A549 (cell line): ENCODE data around the gene ENPP7. TPM values are rescaled to one million over a fixed set of nuclear protein-coding genes. Genes with fewer than 3 reads are reported as not detected.

ENCODE experiments used
- ATAC-seq, 2 experiments: fragments of 200-7000 bp in 1 of 2; fragments of >200 bp in 1 of 2; cut with Nextera tagmentation in 1 of 2; cut with Tn5 transposase in 1 of 2; 3 replicates each; pipeline versions ENCODE4 v1.8.0 to v1.9.1; 2018 to 2020; ENCODE audit warnings: mild to moderate bottlenecking in 1 of 2, moderate library complexity in 1 of 2
- CTCF ChIA-PET: fragments of 300-600 bp; sonication (Branson Sonifier 250); formaldehyde crosslinking; extraction: SDS; loops from one replicate; lab custom pipeline; 2021; ENCODE audit warnings: antibody characterized with exemption, inconsistent platforms; lab: Yijun Ruan, JAX
- POLR2A ChIA-PET: fragments of 350-600 bp; formaldehyde crosslinking; extraction: SDS; loops from one replicate; lab custom pipeline; 2021; ENCODE audit warnings: antibody characterized with exemption, inconsistent platforms; lab: Yijun Ruan, JAX
- DNase-seq, 2 experiments: peaks; one replicate each; pipeline versions ENCODE4 v3.0.0 to v3.0.0-alpha.2; 2011 to 2016; ENCODE audit warnings: low read depth in 1 of 2, low spot score in 1 of 2
- FAIRE-seq: peaks from 2 replicates; lab custom pipeline; 2011; peaks lifted over from hg19 to GRCh38; lab: Jason Lieb, UNC
- H3K27ac ChIP-seq, 2 experiments: fragments of >200 bp; sonication (Bioruptor Twin); formaldehyde crosslinking; 3 replicates each; pipeline ENCODE4 v1.5.1; 2016 to 2017
- H3K4me1 ChIP-seq: fragments of >200 bp; sonication (Bioruptor Twin); formaldehyde crosslinking; 3 replicates; pipeline ENCODE4 v1.6.1; 2016
- H3K4me2 ChIP-seq: fragments of >200 bp; sonication (Bioruptor Twin); formaldehyde crosslinking; 3 replicates; pipeline ENCODE4 v1.6.1; 2016
- H3K4me3 ChIP-seq: fragments of >200 bp; sonication (Bioruptor Twin); formaldehyde crosslinking; 3 replicates; pipeline ENCODE4 v1.5.1; 2016
- H3K9me3 ChIP-seq: fragments of >200 bp; sonication (Bioruptor Twin); formaldehyde crosslinking; 3 replicates; pipeline ENCODE4 v1.6.1; 2016
- ATOH8 ChIP-seq: fragments of 250-450 bp; sonication (Bioruptor Pico); IDR thresholded peaks from 2 replicates; pipeline ENCODE4 v1.5.0; 2020; ENCODE audit warnings: low read depth, mild to moderate bottlenecking, moderate library complexity
- CBX2 ChIP-seq: fragments of 200-600 bp; sonication (generic); IDR thresholded peaks from 2 replicates; pipeline ENCODE4 v1.6.1; 2016; ENCODE audit warnings: low read depth, mild to moderate bottlenecking, borderline replicate concordance
- CHD2 ChIP-seq: fragments of 150-350 bp; IDR thresholded peaks from 2 replicates; pipeline ENCODE4 v1.6.1; 2014; ENCODE audit warnings: low read length; ENCODE audit not compliant: partially characterized antibody
- E2F6 ChIP-seq: IDR thresholded peaks from 2 replicates; pipeline ENCODE4 v1.6.1; 2012; ENCODE audit warnings: low read depth, borderline replicate concordance
- ELK1 ChIP-seq: fragments of 150-350 bp; IDR thresholded peaks from 2 replicates; pipeline ENCODE4 v1.6.1; 2014; ENCODE audit warnings: low read depth, mild to moderate bottlenecking, low read length
- EP300 ChIP-seq, 2 experiments: fragments of >200 bp; sonication (Bioruptor Twin); formaldehyde crosslinking; IDR thresholded peaks; 2 replicates in 1 of 2; 3 replicates in 1 of 2; pipeline ENCODE4 v1.6.1; 2016 to 2017
- FOSL2 ChIP-seq, 2 experiments: fragments of 450-650 bp in 1 of 2; fragments of >200 bp in 1 of 2; sonication (Bioruptor Twin) in 1 of 2; formaldehyde crosslinking; IDR thresholded peaks; 2 replicates each; pipeline versions ENCODE4 v1.5.0 to v1.6.1; 2016 to 2020; ENCODE audit warnings: mild to moderate bottlenecking in 1 of 2, moderate library complexity in 1 of 2
- HDAC2 ChIP-seq: fragments of 200-600 bp; sonication (generic); IDR thresholded peaks from 2 replicates; pipeline ENCODE4 v1.6.1; 2016
- HEYL ChIP-seq: fragments of 250-450 bp; sonication (Bioruptor Pico); IDR thresholded peaks from 2 replicates; pipeline ENCODE4 v1.8.0; 2021; ENCODE audit warnings: mild to moderate bottlenecking, moderate library complexity
- HMGXB4 ChIP-seq: fragments of 250-450 bp; sonication (Bioruptor Pico); IDR thresholded peaks from 2 replicates; pipeline ENCODE4 v1.5.0; 2021; ENCODE audit warnings: mild to moderate bottlenecking, moderate library complexity, borderline replicate concordance
- HOXB5 ChIP-seq: fragments of 250-450 bp; sonication (Bioruptor Pico); IDR thresholded peaks from 2 replicates; pipeline ENCODE4 v1.5.0; 2020; ENCODE audit warnings: mild to moderate bottlenecking, moderate library complexity
- MAX ChIP-seq: IDR thresholded peaks from 2 replicates; pipeline ENCODE4 v1.6.1; 2012
- NFE2L2 ChIP-seq: fragments of 150-350 bp; conservative IDR thresholded peaks from 2 replicates; pipeline ENCODE4 v1.6.1; 2014; ENCODE audit warnings: low read length
- PHF8 ChIP-seq: fragments of 200-600 bp; sonication (generic); IDR thresholded peaks from 2 replicates; pipeline ENCODE4 v1.6.1; 2016; ENCODE audit warnings: low read depth, mild to moderate bottlenecking, antibody characterized with exemption, moderate library complexity, borderline replicate concordance
- POLR2AphosphoS2 ChIP-seq: conservative IDR thresholded peaks from 2 replicates; pipeline ENCODE4 v1.6.1; 2012; ENCODE audit warnings: low read length, improper control_type of control experiment, inconsistent platforms
- RCOR1 ChIP-seq: fragments of 150-350 bp; IDR thresholded peaks from 2 replicates; pipeline ENCODE4 v1.6.1; 2014; ENCODE audit warnings: antibody characterized with exemption, low read length, low read depth
- SMC3 ChIP-seq: fragments of >200 bp; sonication (Bioruptor Twin); formaldehyde crosslinking; IDR thresholded peaks from 3 replicates; pipeline ENCODE4 v1.6.1; 2018; ENCODE audit warnings: inconsistent platforms
- ZC3H11A ChIP-seq: fragments of 450-650 bp; IDR thresholded peaks from 2 replicates; pipeline ENCODE4 v1.6.1; 2014; ENCODE audit warnings: antibody characterized with exemption, mild to moderate bottlenecking
- ZFP36 ChIP-seq: fragments of 450-650 bp; IDR thresholded peaks from 2 replicates; pipeline ENCODE4 v1.6.1; 2014; ENCODE audit warnings: borderline replicate concordance; ENCODE audit not compliant: partially characterized antibody
- WGBS: methylation state at CpG from one replicate; pipeline ENCODE4 v1.1.6; 2017; ENCODE audit errors: missing lambda C conversion rate; 5-methylcytosine and 5-hydroxymethylcytosine counted together
- polyA plus RNA-seq, 4 experiments: library from polyadenylated mRNA; depleted of rRNA in 3 of 4; stranded (reverse); fragments of >200 nt; fragmentation: RNase III in 1 of 4; extraction: RNeasy Plus Mini Kit Qiagen cat#74134 plus additional on column Dnase treatment in 1 of 4; gene quantifications; 2 replicates in 3 of 4; 3 replicates in 1 of 4; pipeline ENCODE4 v1.2.3, GENCODE V29; 2011 to 2017

ENPP7 gene
- polyA plus RNA-seq, 2 of the 4 experiments (the other 2 are of a cell fraction), result not detected

- TF ChIP-seq HEYL (CRISPR knock-in tag) (no peak), RCOR1 (no peak), PHF8 (no peak), MAX (no peak), EP300 (IDR thresholded peaks at IDR 0.05) (no peak), ATOH8 (CRISPR knock-in tag) (no peak)
Measured at GRCh38 chr17:79693419-79693818, 37.3 kb upstream of the ENPP7 start (continued).

- WGBS, result 78% methylated on average over 13 of the region's 14 CpGs
- ChIA-PET POLR2A (no interaction called here), CTCF (interaction anchor here (0.8 to 8.1 kb wide), 9 partner anchors 9 to 303 kb away, joined by 3 to 73 read pairs (median 5); no protein-coding TSS in a partner anchor)
- H3K4me2 ChIP-seq, result peak overlapping the region; percentile 53
- H3K4me3 ChIP-seq, result no peak overlapping the region
- peak overlapping the region; percentile 19 to 51; a peak in 5 of 6 replicates for H3K27ac ChIP-seq
- FAIRE-seq, result no peak
- H3K9me3 ChIP-seq, result no peaks in the 10 kb centered on the region
- ATAC-seq, result no peak
- DNase-seq, result no peak
- TF ChIP-seq CBX2 (no peak), SMC3 (no peak), FOSL2 (IDR thresholded peaks at IDR 0.05) (no peak), FOSL2 (CRISPR knock-in tag; IDR thresholded peaks at IDR 0.05) (no peak), E2F6 (no peak), ELK1 (no peak), HOXB5 (CRISPR knock-in tag) (no peak), NFE2L2 (no peak), ZFP36 (no peak), HDAC2 (no peak), POLR2AphosphoS2 (no peak), HMGXB4 (CRISPR knock-in tag) (no peak), ZC3H11A (no peak), CHD2 (no peak)
- H3K4me1 ChIP-seq, result peaks cover 35% of the 10 kb centered on the region
Measured at GRCh38 chr17:79695293-79695790, 35.4 kb upstream of the ENPP7 start.
